Immature natural killer cell (primary cell): ENCODE results near the gene GIMAP4. TPM values are rescaled to one million over a fixed set of nuclear protein-coding genes. Genes with fewer than 3 reads are reported as not detected.

Experiments
- DNase-seq, 3 donors: peaks; one replicate each; pipeline ENCODE4 v3.0.0; 2022; ENCODE audit warnings: mixed read lengths in 1 of 3
- H3K27ac Mint-ChIP-seq, 6 donors: one replicate each; pipeline ENCODE4 v1.8.0; 2020; ENCODE audit warnings: mixed read lengths in 6 of 6, mild to moderate bottlenecking in 5 of 6, inconsistent platforms in 4 of 6, moderate library complexity in 3 of 6
- H3K27me3 Mint-ChIP-seq, 3 donors: one replicate each; pipeline ENCODE4 v1.8.0; 2020 to 2021; ENCODE audit warnings: low read depth in 3 of 3, mild to moderate bottlenecking in 3 of 3, mixed read lengths in 3 of 3, moderate library complexity in 3 of 3, inconsistent platforms in 1 of 3
- H3K36me3 Mint-ChIP-seq, 3 donors: one replicate each; pipeline ENCODE4 v1.8.0; 2020; ENCODE audit warnings: mixed read lengths in 3 of 3, inconsistent platforms in 2 of 3, mild to moderate bottlenecking in 2 of 3
- H3K4me1 Mint-ChIP-seq, 2 donors: one replicate each; pipeline ENCODE4 v1.8.0; 2020; ENCODE audit warnings: inconsistent platforms in 2 of 2, mild to moderate bottlenecking in 2 of 2, mixed read lengths in 2 of 2, moderate library complexity in 1 of 2
- H3K4me3 Mint-ChIP-seq, 5 donors: one replicate each; pipeline ENCODE4 v1.8.0; 2020; ENCODE audit warnings: mild to moderate bottlenecking in 5 of 5, mixed read lengths in 5 of 5, inconsistent platforms in 3 of 5, moderate library complexity in 3 of 5
- H3K9me3 Mint-ChIP-seq, 6 donors: one replicate each; pipeline ENCODE4 v1.8.0; 2020; ENCODE audit warnings: mild to moderate bottlenecking in 6 of 6, mixed read lengths in 6 of 6, inconsistent platforms in 4 of 6, moderate library complexity in 3 of 6
- polyA plus RNA-seq, 3 donors: library from polyadenylated mRNA; unstranded; fragments of 300-500 nt; fragmentation: Illumina TruSeq; gene quantifications; one replicate each; pipeline ENCODE4 v1.2.3, GENCODE V29; 2021

GIMAP4 gene
- polyA plus RNA-seq, 3 donors from 2014 or later, result 158 to 420 (median 392) TPM

- Mint-ChIP-seq H3K9me3 (no peaks in the 10 kb centered on the region), H3K4me1 (peaks cover 28 to 59% of the 10 kb centered on the region in 2 donors), H3K27ac (peak overlapping the region; percentile 47 to 77 (median 69)), H3K4me3 (no peak overlapping the region), H3K36me3 (peaks cover 12 to 37% (median 29%) of the 10 kb centered on the region in 3 donors), H3K27me3 (peaks cover 0 to 1% (median 0%) of the 10 kb centered on the region in 3 donors)
- no peak for DNase-seq
These were observed 54.2 kb downstream of the GIMAP4 start for GRCh38 chr7:150621376-150621775.

Other genes with a start within 250 kb of the GIMAP4 start
- 10 to 100 TPM; 19.4 to 26.6 (median 20.6) TPM for gene LRRC61, start 244.0 kb upstream of the GIMAP4 start, polyA plus RNA-seq
- gene ACTR3C, start 243.8 kb upstream of the GIMAP4 start, polyA plus RNA-seq, result 1 to 10 TPM; 3.6 to 8.8 (median 6.5) TPM
- not detected for gene RARRES2, start 225.8 kb upstream of the GIMAP4 start, polyA plus RNA-seq
- gene REPIN1, start 198.6 kb upstream of the GIMAP4 start, polyA plus RNA-seq, result 10 to 100 TPM; 40.6 to 86.0 (median 43.2) TPM
- gene ZNF775, start 188.1 kb upstream of the GIMAP4 start, polyA plus RNA-seq, result 1 to 10 TPM; 3.3 to 5.5 (median 5.5) TPM
- 10 to 100 TPM in 1 of 3 donors, 1 to 10 TPM in 2; 2.6 to 25.1 (median 5.0) TPM for gene GIMAP8, start 116.8 kb upstream of the GIMAP4 start, polyA plus RNA-seq
- gene GIMAP7, start 52.5 kb upstream of the GIMAP4 start, polyA plus RNA-seq, result 100 to 1,000 TPM; 285 to 709 (median 555) TPM
- gene GIMAP6, start 65.0 kb downstream of the GIMAP4 start, polyA plus RNA-seq, result 100 to 1,000 TPM; 119 to 279 (median 173) TPM
- 10 to 100 TPM; 63.1 to 93.5 (median 79.4) TPM for gene GIMAP2, start 118.3 kb downstream of the GIMAP4 start, polyA plus RNA-seq
- gene GIMAP1, start 149.2 kb downstream of the GIMAP4 start, polyA plus RNA-seq, result 10 to 100 TPM; 19.1 to 71.4 (median 25.7) TPM
- gene GIMAP5, start 170.0 kb downstream of the GIMAP4 start, polyA plus RNA-seq, result 100 to 1,000 TPM; 123 to 291 (median 123) TPM
- gene TMEM176B, start 233.0 kb downstream of the GIMAP4 start, polyA plus RNA-seq, result under 1 TPM in 1 of 3 donors, not detected in 2; 0.87 TPM
- under 1 TPM in 1 of 3 donors, not detected in 2; 0.97 TPM for gene TMEM176A, start 233.4 kb downstream of the GIMAP4 start, polyA plus RNA-seq